GM12892 (cell line): Measurements from ENCODE around the gene ACSL5.

ENCODE experiments used
- POLR2A ChIP-seq: IDR thresholded peaks from 2 replicates; pipeline ENCODE4 v1.6.1; 2011; ENCODE audit warnings: low read depth, low read length, control low read depth
- POLR2AphosphoS5 ChIP-seq: IDR thresholded peaks from 2 replicates; pipeline ENCODE4 v1.6.1; 2011; ENCODE audit warnings: low read depth, low read length, control low read depth
- TAF1 ChIP-seq: IDR thresholded peaks from 2 replicates; pipeline ENCODE4 v1.6.1; 2011; ENCODE audit warnings: low read depth, mild to moderate bottlenecking, control low read depth, low read length, borderline replicate concordance

DNA sequence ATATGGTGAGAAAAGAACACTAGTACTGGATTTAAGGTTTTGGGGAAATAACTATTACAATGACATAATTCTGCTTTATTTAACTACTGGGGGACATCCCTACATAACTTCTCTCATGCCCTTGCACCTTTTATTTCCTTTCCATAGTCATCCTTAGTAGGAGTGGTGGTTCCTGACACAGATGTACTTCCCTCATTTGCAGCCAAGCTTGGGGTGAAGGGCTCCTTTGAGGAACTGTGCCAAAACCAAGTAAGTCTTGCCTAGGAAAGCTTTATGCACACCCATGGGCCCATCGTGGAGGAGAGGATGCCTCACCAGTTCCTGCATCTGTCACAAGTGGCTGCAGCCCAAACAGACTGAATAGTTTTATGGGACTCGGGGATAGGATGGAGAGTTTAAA, 52.2 kb downstream of the ACSL5 start:
- TF ChIP-seq POLR2AphosphoS5 (no peak), POLR2A (no peak), TAF1 (no peak)
